Mesendoderm (in vitro differentiated cells): ENCODE data around the gene KDM7A.
"Not testable (repeated sequence)": the region's sequence is repeated elsewhere in the genome, so short reads cannot be mapped to it uniquely, and the experiment has no call there.

ENCODE experiments used
- DNase-seq: peaks from one replicate; pipeline ENCODE4 v3.0.0; 2013
- H2AK5ac ChIP-seq: 2 replicates; pipeline ENCODE4 v1.6.1; 2013; ENCODE audit warnings: low read length, inconsistent platforms
- H2BK120ac ChIP-seq: 2 replicates; pipeline ENCODE4 v1.6.1; 2013; ENCODE audit warnings: low read depth, mild to moderate bottlenecking, low read length, moderate library complexity, mixed read lengths
- H2BK15ac ChIP-seq: replicated peaks from 2 replicates; pipeline ENCODE4 v1.6.1; 2013; ENCODE audit warnings: low read depth, mild to moderate bottlenecking, moderate library complexity
- H2BK5ac ChIP-seq: 2 replicates; pipeline ENCODE4 v1.6.1; 2013; ENCODE audit warnings: low read length, inconsistent platforms
- H3K18ac ChIP-seq: 2 replicates; pipeline ENCODE4 v1.6.1; 2013; ENCODE audit warnings: mild to moderate bottlenecking, low read length, mixed read lengths
- H3K23ac ChIP-seq: one replicate; pipeline ENCODE4 v1.6.1; 2013; ENCODE audit warnings: low read length
- H3K27ac ChIP-seq: 2 replicates; pipeline ENCODE4 v1.5.1; 2013; ENCODE audit warnings: low read depth, mild to moderate bottlenecking, inconsistent platforms, low read length, moderate library complexity
- H3K27me3 ChIP-seq: 2 replicates; pipeline ENCODE4 v1.6.1; 2013; ENCODE audit warnings: low read length, control low read depth, mild to moderate bottlenecking, inconsistent platforms; ENCODE audit not compliant: insufficient read depth, poor library complexity
- H3K36me3 ChIP-seq: 2 replicates; pipeline ENCODE4 v1.6.1; 2013; ENCODE audit warnings: low read length, inconsistent platforms; ENCODE audit not compliant: control insufficient read depth, insufficient read depth
- H3K4ac ChIP-seq: one replicate; pipeline ENCODE4 v1.6.1; 2013; ENCODE audit warnings: low read depth, mild to moderate bottlenecking, low read length, moderate library complexity
- H3K4me1 ChIP-seq: 2 replicates; pipeline ENCODE4 v1.6.1; 2013; ENCODE audit warnings: low read depth, low read length, inconsistent platforms; ENCODE audit not compliant: control insufficient read depth
- H3K4me2 ChIP-seq: 2 replicates; pipeline ENCODE4 v1.6.1; 2013; ENCODE audit warnings: low read length
- H3K4me3 ChIP-seq: 2 replicates; pipeline ENCODE4 v1.5.1; 2013; ENCODE audit warnings: mild to moderate bottlenecking, low read length
- H3K56ac ChIP-seq: one replicate; pipeline ENCODE4 v1.6.1; 2013; ENCODE audit warnings: low read length
- H3K79me1 ChIP-seq: 2 replicates; pipeline ENCODE4 v1.6.1; 2013; ENCODE audit warnings: low read length, inconsistent platforms
- H3K79me2 ChIP-seq: 2 replicates; pipeline ENCODE4 v1.6.1; 2013; ENCODE audit warnings: mild to moderate bottlenecking, low read length; ENCODE audit not compliant: control insufficient read depth, insufficient read depth
- H3K9ac ChIP-seq: 2 replicates; pipeline ENCODE4 v1.6.1; 2013; ENCODE audit warnings: low read length, inconsistent platforms
- H4K5ac ChIP-seq: one replicate; pipeline ENCODE4 v1.6.1; 2013; ENCODE audit warnings: low read length
- H4K8ac ChIP-seq: one replicate; pipeline ENCODE4 v1.6.1; 2013; ENCODE audit warnings: low read depth, mild to moderate bottlenecking, control low read depth, low read length, moderate library complexity
- WGBS: extraction: QIAGEN DNeasy Blood & Tissue Kit; methylation state at CpG from one replicate; pipeline ENCODE4 v1.1.7; 2013; ENCODE audit warnings: low lambda C conversion rate, missing lambda C conversion rate; ENCODE audit not compliant: insufficient coverage; ENCODE audit errors: extremely low coverage; 5-methylcytosine and 5-hydroxymethylcytosine counted together

The KDM7A gene

GRCh38 chr7:140203556-140203955 lies 26.8 kb upstream of the KDM7A start:
- no peaks in the 10 kb centered on the region for H3K27me3 ChIP-seq
- no peaks in the 10 kb centered on the region for H3K79me1 ChIP-seq
- no peak overlapping the region for H4K5ac ChIP-seq
- H2BK15ac ChIP-seq, result no peak overlapping the region
- H3K4me3 ChIP-seq, result no peak overlapping the region
- H3K23ac ChIP-seq, result no peak overlapping the region
- no peak overlapping the region for H3K4me2 ChIP-seq
- no peak overlapping the region for H2BK120ac ChIP-seq
- no peak overlapping the region for H3K4ac ChIP-seq
- H3K36me3 ChIP-seq, result no peaks in the 10 kb centered on the region
- no peak overlapping the region for H3K18ac ChIP-seq
- H2BK5ac ChIP-seq, result no peak overlapping the region
- no peak overlapping the region for H3K9ac ChIP-seq
- H3K27ac ChIP-seq, result no peak overlapping the region
- H4K8ac ChIP-seq, result no peak overlapping the region
- no peak for DNase-seq
- no peaks in the 10 kb centered on the region for H3K79me2 ChIP-seq
- H3K56ac ChIP-seq, result no peak overlapping the region
- H3K4me1 ChIP-seq, result no peaks in the 10 kb centered on the region
- H2AK5ac ChIP-seq, result no peak overlapping the region

- H3K79me2 ChIP-seq, H3K27ac ChIP-seq, H3K36me3 ChIP-seq, H3K9ac ChIP-seq, H3K4me3 ChIP-seq, H3K27me3 ChIP-seq, H2BK120ac ChIP-seq, H2BK5ac ChIP-seq, H4K5ac ChIP-seq, H3K4me1 ChIP-seq, H3K56ac ChIP-seq, H3K79me1 ChIP-seq, H3K18ac ChIP-seq, H4K8ac ChIP-seq, H3K23ac ChIP-seq, H3K4me2 ChIP-seq, DNase-seq, H2BK15ac ChIP-seq, H3K4ac ChIP-seq, H2AK5ac ChIP-seq: not testable (repeated sequence)
- no CpG with 5 or more reads among the region's 6 CpGs for WGBS
Observed at GRCh38 chr7:140202942-140203341, 26.2 kb upstream of the KDM7A start.

- no peaks in the 10 kb centered on the region for H3K4me1 ChIP-seq
- DNase-seq, result peak; percentile 20
Observed at GRCh38 chr7:140201393-140201792, 24.6 kb upstream of the KDM7A start.

GRCh38 chr7:140200061-140200989 lies 23.5 kb upstream of the KDM7A start:
- no peak overlapping the region for H3K9ac ChIP-seq
- H2AK5ac ChIP-seq, result no peak overlapping the region
- no peak for DNase-seq
- H3K27ac ChIP-seq, result no peak overlapping the region
- H3K4me2 ChIP-seq, result no peak overlapping the region
- H3K23ac ChIP-seq, result no peak overlapping the region
- H3K79me2 ChIP-seq, result no peaks in the 10 kb centered on the region
- WGBS, result no CpG with 5 or more reads among the region's 15 CpGs
- H4K5ac ChIP-seq, result no peak overlapping the region
- no peak overlapping the region for H3K4me3 ChIP-seq
- H3K4me1 ChIP-seq, result no peaks in the 10 kb centered on the region
- H3K79me1 ChIP-seq, result no peaks in the 10 kb centered on the region
- no peaks in the 10 kb centered on the region for H3K27me3 ChIP-seq
- H3K18ac ChIP-seq, result no peak overlapping the region
- no peaks in the 10 kb centered on the region for H3K36me3 ChIP-seq
- no peak overlapping the region for H3K4ac ChIP-seq
- H4K8ac ChIP-seq, result no peak overlapping the region
- H2BK15ac ChIP-seq, result no peak overlapping the region
- H2BK5ac ChIP-seq, result no peak overlapping the region
- H3K56ac ChIP-seq, result no peak overlapping the region
- no peak overlapping the region for H2BK120ac ChIP-seq

More at GRCh38 chr7:140201393-140201792, 24.6 kb upstream of the KDM7A start:
- no peaks in the 10 kb centered on the region for H3K36me3 ChIP-seq
- H3K79me2 ChIP-seq, result no peaks in the 10 kb centered on the region
- H3K4me3 ChIP-seq, result no peak overlapping the region
- H3K27ac ChIP-seq, result no peak overlapping the region
- no peak overlapping the region for H3K56ac ChIP-seq
- no peaks in the 10 kb centered on the region for H3K79me1 ChIP-seq
- H2BK15ac ChIP-seq, result no peak overlapping the region
- H4K8ac ChIP-seq, result no peak overlapping the region
- H3K4ac ChIP-seq, result no peak overlapping the region
- H2BK120ac ChIP-seq, result no peak overlapping the region
- H3K27me3 ChIP-seq, result no peaks in the 10 kb centered on the region
- H3K18ac ChIP-seq, result no peak overlapping the region
- H3K4me2 ChIP-seq, result no peak overlapping the region
- H2BK5ac ChIP-seq, result no peak overlapping the region
- no peak overlapping the region for H3K9ac ChIP-seq
- no CpG with 5 or more reads among the region's 6 CpGs for WGBS
- H4K5ac ChIP-seq, result no peak overlapping the region
- no peak overlapping the region for H2AK5ac ChIP-seq
- H3K23ac ChIP-seq, result no peak overlapping the region

- Histone ChIP-seq H3K27me3 (no peaks in the 10 kb centered on the region), H3K9ac (no peak overlapping the region), H2BK120ac (no peak overlapping the region), H3K36me3 (no peaks in the 10 kb centered on the region), H3K4me3 (no peak overlapping the region), H3K79me2 (no peaks in the 10 kb centered on the region), H4K8ac (no peak overlapping the region), H3K4ac (no peak overlapping the region), H4K5ac (no peak overlapping the region), H3K4me2 (no peak overlapping the region), H3K79me1 (no peaks in the 10 kb centered on the region), H3K27ac (no peak overlapping the region), H2BK15ac (no peak overlapping the region), H3K23ac (no peak overlapping the region), H2BK5ac (no peak overlapping the region), H3K4me1 (no peaks in the 10 kb centered on the region), H3K18ac (no peak overlapping the region), H3K56ac (no peak overlapping the region), H2AK5ac (no peak overlapping the region)
- DNase-seq, result no peak
- 100% methylated on average over 1 of the region's 2 CpGs for WGBS
Observed at GRCh38 chr7:140197938-140198337, 21.2 kb upstream of the KDM7A start.
